ENCODE results near the gene NME1. TPM values are rescaled to one million over a fixed set of nuclear protein-coding genes. Genes with fewer than 3 reads are reported as not detected.

NME1 gene
- total and polyA plus RNA-seq, 2 donors (not counting 3 experiments of a cell fraction or from before 2014, with no cell fraction given), result 214 to 326 TPM

GRCh38 chr17:51144266-51145022 lies 8.9 kb upstream of the NME1 start:
- no peak for DNase-seq (ENCODE audit: low read depth, low spot score)
- Histone ChIP-seq H3K9me3 (replicated peaks; ENCODE audit: control insufficient read depth, insufficient read depth, low read length) (no peaks in the 10 kb centered on the region), H3K9me1 (replicated peaks; ENCODE audit: control insufficient read depth, extremely low read depth, insufficient read depth, low read length) (no peaks in the 10 kb centered on the region), H3K4me3 (replicated peaks in 1 of 3; ENCODE audit: insufficient read depth in 1 of 3, low read depth in 1 of 3, low read length in 3 of 3) (no peak overlapping the region), H3K27ac (ENCODE audit: insufficient read depth, low read depth, low read length) (no peak overlapping the region), H2AFZ (ENCODE audit: low read depth, low read length) (no peak overlapping the region), H3K4me2 (ENCODE audit: insufficient read depth, low read length) (no peak overlapping the region), H3K79me2 (ENCODE audit: control insufficient read depth, insufficient read depth, low read length) (no peaks in the 10 kb centered on the region), H3K27me3 (ENCODE audit: control insufficient read depth in 2 of 2, insufficient read depth in 2 of 2, low read length in 2 of 2) (no peaks in the 10 kb centered on the region), H3K36me3 (ENCODE audit: control insufficient read depth in 2 of 2, extremely low read depth in 1 of 2, insufficient read depth in 2 of 2, low read length in 2 of 2) (no peaks in the 10 kb centered on the region), H4K20me1 (replicated peaks; ENCODE audit: control insufficient read depth, extremely low read depth, insufficient read depth, low read length) (no peaks in the 10 kb centered on the region), H3K4me1 (ENCODE audit: control insufficient read depth, extremely low read depth, insufficient read depth, low read length) (no peaks in the 10 kb centered on the region), H3K9ac (replicated peaks; ENCODE audit: extremely low read depth, insufficient read depth, low read length) (no peak overlapping the region)
- POLR2A ChIA-PET, result no interaction called here
- intact Hi-C loops (cut with micrococcal nuclease), result no loop called here
- no peak for TF ChIP-seq MYC (IDR thresholded peaks at IDR 0.05; ENCODE audit: low read depth, low read length)
- TF ChIP-seq POLR2A (IDR thresholded peaks at IDR 0.05; ENCODE audit: low read depth, low read length), result no peak
- no peak for TF ChIP-seq CTCF (IDR thresholded peaks at IDR 0.05; ENCODE audit: extremely low read depth in 1 of 2, insufficient read depth in 1 of 2, low read depth in 1 of 2, low read length in 2 of 2)
- TF ChIP-seq JUN (IDR thresholded peaks at IDR 0.05; ENCODE audit: borderline replicate concordance, insufficient read depth, insufficient read length, low read depth), result no peak
- TF ChIP-seq MAX (IDR thresholded peaks at IDR 0.05; ENCODE audit: insufficient read depth, insufficient read length), result no peak
- no peak for TF ChIP-seq EZH2 (IDR thresholded peaks at IDR 0.05; ENCODE audit: borderline replicate concordance, low read depth, low read length, severe bottlenecking)
- TF ChIP-seq GATA2 (IDR thresholded peaks at IDR 0.05; ENCODE audit: insufficient read depth, insufficient read length, low read depth, low read length), result no peak
- TF ChIP-seq POLR2AphosphoS5 (IDR thresholded peaks at IDR 0.05; ENCODE audit: insufficient read depth, low read depth, low read length), result no peak
- no peak for TF ChIP-seq FOS (IDR thresholded peaks at IDR 0.05; ENCODE audit: borderline replicate concordance, insufficient read depth, low read length)
- FAIRE-seq, result no peak
- CTCF ChIA-PET, result interaction anchor here (0.9 kb wide), 1 partner anchor 144 kb away, joined by 3 read pairs; no protein-coding TSS in a partner anchor
- dilution Hi-C loops (cut with MboI; ENCODE audit: extremely low pct_ligation_motif_present, low sequenced_read_pairs), result no loop called here
- BruUV-seq (replicated peaks), result no TSS peak
